ENCODE measurements around the gene PTGES3L. TPM values are rescaled to one million over a fixed set of nuclear protein-coding genes. Genes with fewer than 3 reads are reported as not detected.
A peak's percentile ranks its signal among the peaks of the same experiment; 100 is the strongest.

Gene PTGES3L
- total and polyA plus RNA-seq, 2 of the 13 experiments (the other 11 are each of a cell fraction or from before 2014, with no cell fraction given): 1.2 to 2.9 TPM

GRCh38 chr17:43021741-43022512 is 42.0 kb upstream of the PTGES3L start, which contains the start of gene VAT1 (continued):
- peak; percentile 92 for TF ChIP-seq ZC3H13 (CRISPR knock-in tag; IDR thresholded peaks at IDR 0.05)
- peak; percentile 98 for TF ChIP-seq ZNF318 (CRISPR knock-in tag; IDR thresholded peaks at IDR 0.05)
- TF ChIP-seq ZXDC (CRISPR knock-in tag; IDR thresholded peaks at IDR 0.05): no peak
- TF ChIP-seq REL (CRISPR knock-in tag; conservative IDR thresholded peaks at IDR 0.05): 0 out of 2 replicates have a peak, but pooled peaks have one; percentile 75
- no peak for TF ChIP-seq JARID2 (CRISPR knock-in tag; IDR thresholded peaks at IDR 0.05; ENCODE audit: insufficient replicate concordance)
- TF ChIP-seq ZNF225 (CRISPR knock-in tag; IDR thresholded peaks at IDR 0.05): no peak; the same call in 1 of the 2 replicates
- TF ChIP-seq POLR2AphosphoS5 (IDR thresholded peaks at IDR 0.05; ENCODE audit: low read depth, low read length): peak; percentile 85
- TF ChIP-seq FOXP1 (IDR thresholded peaks at IDR 0.05): no peak
- no peak for TF ChIP-seq FOXP1 (CRISPR knock-in tag; IDR thresholded peaks at IDR 0.05)
- peak; percentile 79 for TF ChIP-seq ZNF639 (CRISPR knock-in tag; conservative IDR thresholded peaks at IDR 0.05)
- TF ChIP-seq HNF1A (IDR thresholded peaks at IDR 0.05; ENCODE audit: low read depth): no peak
- peak; percentile 55; the same call in 1 of the 2 replicates for TF ChIP-seq HNF1A (CRISPR knock-in tag; IDR thresholded peaks at IDR 0.05; ENCODE audit: borderline replicate concordance)

Measured in HepG2 (cell line).